ENCODE results near the gene NKX6-2.
"Not testable (repeated sequence)": the region's sequence is repeated elsewhere in the genome, so short reads cannot be mapped to it uniquely, and the experiment has no call there.

Gene NKX6-2

GRCh38 chr10:132785723-132786475, at the start of gene NKX6-2:
TSS of gene NKX6-2 (minus strand) at chr10:132786147. CDS start at chr10:132785948, 199 bp downstream.
- no peak for DNase-seq (ENCODE audit: low read depth)

GRCh38 chr10:132834891-132835847, 49.2 kb upstream of the NKX6-2 start:
- no peak for DNase-seq (ENCODE audit: low read depth)

DNA sequence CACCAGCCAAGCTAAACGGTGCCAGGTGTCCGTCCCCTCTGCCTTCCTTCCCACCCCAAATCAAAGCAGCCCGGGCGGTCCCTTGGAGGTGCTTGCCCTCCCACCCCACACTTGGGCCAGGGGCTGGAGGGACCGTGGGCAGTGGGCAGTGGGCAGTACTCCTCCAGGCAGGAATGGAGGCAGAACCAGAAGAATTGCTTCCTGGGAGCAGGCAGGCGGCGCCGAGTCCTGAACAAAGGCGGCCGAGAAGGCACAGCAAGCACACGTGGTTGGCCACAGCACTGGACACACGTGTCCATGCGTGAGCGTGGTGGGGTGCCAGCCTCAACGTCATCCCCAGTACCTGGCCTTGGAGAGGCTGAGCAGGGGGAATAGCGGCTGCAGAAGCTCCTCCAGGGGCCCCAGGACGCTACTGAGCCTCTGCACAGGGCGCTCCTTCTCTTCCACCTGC, 48.4 kb upstream of the NKX6-2 start:
- no peak for DNase-seq (ENCODE audit: low read depth)

GRCh38 chr10:132833421-132834111, 47.6 kb upstream of the NKX6-2 start:
- no peak for DNase-seq (ENCODE audit: low read depth)

DNA sequence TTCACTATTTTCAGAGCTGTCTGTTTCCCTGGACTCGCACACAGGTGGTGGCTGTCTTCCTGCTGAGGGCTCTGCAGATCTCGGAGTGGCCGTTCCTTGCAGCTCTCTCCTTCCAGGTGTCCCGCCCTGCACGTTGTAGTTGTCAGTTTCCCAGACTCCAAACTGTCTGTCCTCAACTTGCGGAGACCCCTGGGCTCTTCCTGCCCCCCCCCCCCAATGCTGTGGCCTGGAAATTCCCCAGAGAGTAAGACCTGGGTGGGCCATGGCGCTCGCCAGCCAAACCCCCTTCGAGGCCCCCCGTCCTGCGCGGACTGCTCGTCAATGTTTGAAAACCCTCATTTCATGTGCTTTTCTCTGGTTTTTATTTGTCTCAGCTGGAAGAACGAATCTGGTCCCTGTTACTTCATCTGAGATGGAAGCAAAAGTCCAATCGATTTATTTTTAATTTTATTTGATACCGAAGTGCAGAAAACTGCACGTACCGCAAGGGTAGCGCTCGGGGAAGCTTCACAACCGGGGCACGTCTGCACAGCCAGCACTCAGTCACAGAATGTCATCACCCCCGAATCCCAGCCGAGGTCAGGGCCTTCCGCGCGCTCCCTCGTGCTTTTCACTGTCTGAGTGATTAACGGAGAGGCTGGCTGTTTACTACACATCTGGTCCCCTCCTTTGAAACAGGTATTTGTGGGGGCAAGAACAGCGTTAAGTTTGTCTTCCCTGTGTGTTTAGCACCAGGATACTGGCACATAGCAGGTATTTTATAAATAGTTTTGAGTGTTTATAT, 46.4 kb upstream of the NKX6-2 start:
- no peak for DNase-seq (ENCODE audit: low read depth)

DNA sequence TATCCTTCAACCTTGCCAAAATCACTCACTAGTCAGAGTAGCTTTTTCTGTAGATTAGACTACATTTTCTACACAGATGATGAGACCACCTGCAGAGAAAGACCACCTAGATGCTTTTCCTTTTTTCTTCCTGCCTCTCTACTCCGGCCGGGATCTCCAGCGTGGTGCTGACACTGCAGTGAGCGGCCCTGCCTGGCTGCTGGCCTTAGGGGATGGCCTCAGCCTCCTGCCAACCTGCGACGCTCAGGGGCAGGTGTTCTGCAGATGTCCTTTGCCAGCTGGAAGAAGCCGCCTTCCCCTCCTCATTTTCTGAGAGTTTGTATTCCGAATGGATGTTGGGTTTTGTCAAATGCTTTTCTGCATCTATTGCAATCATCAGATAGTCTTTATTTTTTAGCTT, 43.5 kb upstream of the NKX6-2 start:
- no peak for DNase-seq (ENCODE audit: low read depth)

DNA sequence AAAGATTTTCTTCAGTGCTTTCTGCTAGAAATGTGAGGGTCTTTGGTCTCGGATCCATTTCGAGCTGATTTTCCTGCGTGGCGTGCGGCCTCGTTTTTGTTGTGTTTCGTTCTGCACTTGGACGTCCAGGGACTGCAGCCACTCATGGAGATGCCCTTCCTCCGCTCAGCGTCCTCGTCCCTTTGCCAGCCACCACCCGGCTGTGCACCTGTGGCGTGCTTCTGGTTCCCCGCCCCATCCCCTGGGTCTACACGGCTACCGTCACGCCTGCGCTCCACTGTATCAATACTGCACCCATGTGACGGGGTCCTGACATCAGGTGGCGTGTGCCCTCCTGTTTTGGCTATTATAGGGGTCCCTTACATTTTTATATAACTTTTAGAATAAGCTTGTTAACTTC, 42.7 kb upstream of the NKX6-2 start:
- DNase-seq (ENCODE audit: low read depth): no peak

DNA sequence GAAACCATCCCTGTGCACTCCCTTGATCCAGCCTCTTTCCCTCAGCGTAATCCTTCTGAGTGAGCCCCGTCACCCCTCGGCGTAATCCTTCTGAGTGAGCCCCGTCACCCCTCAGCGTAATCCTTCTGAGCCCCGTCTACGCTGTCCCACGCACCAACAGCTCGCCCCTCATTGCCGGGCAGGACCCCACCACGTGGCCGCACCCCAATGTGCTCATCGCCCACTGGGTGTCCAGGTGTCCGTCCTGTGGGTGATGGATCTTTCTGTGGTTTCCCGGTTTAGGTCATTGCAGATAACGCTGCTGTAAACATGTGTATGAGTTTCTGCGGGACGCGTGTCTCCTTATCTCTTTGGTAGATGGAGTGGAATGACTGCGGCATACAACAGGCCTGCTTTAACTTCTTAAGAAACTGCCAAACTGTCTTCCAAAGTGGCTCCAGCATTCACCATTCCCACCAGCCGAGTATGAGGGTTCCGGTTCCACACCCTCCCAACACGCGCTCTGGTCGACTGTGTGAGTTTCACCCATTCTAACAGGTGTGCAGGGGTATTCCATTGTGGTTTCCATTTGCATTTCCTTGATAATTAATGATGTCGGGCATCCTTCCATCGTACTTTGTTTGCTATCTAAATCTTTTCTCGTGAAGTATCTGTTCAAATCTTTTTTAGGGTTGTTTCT, 42.1 kb upstream of the NKX6-2 start:
- no peak for DNase-seq (ENCODE audit: low read depth)

- DNase-seq (ENCODE audit: low read depth): no peak
These were observed 41.5 kb upstream of the NKX6-2 start for GRCh38 chr10:132827423-132827789.

DNA sequence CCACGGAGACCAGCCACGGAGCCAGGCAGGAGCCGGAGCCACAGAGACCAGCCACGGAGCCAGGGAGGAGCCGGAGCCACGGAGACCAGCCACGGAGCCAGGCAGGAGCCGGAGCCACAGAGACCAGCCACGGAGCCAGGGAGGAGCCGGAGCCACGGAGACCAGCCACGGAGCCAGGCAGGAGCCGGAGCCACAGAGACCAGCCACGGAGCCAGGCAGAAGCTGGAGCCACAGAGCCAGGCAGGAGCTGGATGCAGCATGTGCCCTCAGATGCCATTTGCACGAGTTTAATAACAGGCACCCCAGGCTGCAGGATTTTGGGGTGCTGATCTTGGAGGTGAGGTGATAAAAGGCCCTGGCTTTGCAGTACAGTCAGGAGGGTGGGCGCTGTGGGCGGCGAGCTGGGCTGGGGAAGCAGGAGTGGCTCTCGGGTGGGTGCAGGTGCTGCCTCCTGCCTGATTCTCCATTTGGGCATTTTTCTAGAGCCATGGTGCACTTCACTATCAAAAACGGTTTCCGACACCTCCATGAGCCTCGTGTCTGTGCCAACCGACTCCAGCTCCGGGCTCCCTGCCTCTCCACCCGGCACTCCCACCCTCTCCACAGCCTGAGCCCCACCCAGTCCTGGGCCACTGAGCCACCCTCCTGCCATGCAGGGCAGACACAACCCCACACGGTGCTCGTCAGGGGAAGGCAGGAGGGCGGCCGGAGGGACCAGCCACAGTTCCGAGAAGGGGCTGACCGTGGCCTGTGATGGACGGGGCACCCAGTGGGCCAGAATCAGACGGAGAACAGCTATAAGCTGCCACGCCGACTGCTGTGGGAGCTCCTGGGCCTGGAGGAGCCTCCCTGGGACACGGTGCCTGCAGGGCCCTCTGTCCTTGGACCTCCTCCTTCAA, 40.8 kb upstream of the NKX6-2 start:
- no peak for DNase-seq (ENCODE audit: low read depth)

GRCh38 chr10:132825783-132826523, 40.0 kb upstream of the NKX6-2 start:
- not testable (repeated sequence) for DNase-seq (ENCODE audit: low read depth)

DNA sequence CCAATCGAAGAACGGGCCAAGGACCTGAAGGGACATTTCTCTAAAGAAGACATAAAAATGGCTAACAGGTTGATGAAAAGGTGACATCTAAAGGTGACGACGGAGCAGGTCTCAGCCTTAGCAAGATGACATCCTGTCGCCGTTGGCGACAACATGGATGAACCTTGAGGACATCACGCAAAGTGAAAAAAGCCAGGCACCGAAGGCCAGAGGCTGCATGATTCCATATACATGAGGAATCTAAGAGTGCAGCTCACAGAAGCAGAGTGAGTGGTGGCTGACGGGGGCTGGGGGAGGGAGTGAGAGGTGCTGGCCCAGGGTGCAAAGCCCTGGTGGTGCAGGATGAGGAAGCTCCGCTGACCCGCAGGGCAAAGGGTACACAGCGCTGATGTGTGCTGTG, 34.1 kb upstream of the NKX6-2 start:
- no peak for DNase-seq (ENCODE audit: low read depth)

- DNase-seq (ENCODE audit: low read depth): no peak
These were observed 31.8 kb upstream of the NKX6-2 start for GRCh38 chr10:132817701-132818211.

DNA sequence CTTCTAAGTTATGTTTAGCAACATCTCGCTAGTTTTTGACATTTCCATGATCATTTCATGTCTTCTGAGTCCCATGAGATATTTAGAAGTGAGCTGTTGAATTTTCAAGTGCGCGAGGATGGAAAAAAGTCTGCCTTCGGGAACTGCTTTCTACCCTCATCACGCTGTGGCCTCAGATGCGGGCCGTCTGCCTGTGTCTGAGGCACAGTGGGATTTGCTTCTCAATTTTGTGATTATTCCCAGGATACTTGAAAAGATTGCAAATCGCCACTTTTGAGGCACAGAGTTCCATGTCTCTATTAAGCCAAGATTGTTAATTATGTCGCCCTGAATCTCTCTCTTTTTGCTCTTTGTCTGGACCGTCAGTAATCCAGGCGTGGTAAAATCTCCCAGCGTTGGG, 30.8 kb upstream of the NKX6-2 start:
- DNase-seq (ENCODE audit: low read depth): no peak

DNA sequence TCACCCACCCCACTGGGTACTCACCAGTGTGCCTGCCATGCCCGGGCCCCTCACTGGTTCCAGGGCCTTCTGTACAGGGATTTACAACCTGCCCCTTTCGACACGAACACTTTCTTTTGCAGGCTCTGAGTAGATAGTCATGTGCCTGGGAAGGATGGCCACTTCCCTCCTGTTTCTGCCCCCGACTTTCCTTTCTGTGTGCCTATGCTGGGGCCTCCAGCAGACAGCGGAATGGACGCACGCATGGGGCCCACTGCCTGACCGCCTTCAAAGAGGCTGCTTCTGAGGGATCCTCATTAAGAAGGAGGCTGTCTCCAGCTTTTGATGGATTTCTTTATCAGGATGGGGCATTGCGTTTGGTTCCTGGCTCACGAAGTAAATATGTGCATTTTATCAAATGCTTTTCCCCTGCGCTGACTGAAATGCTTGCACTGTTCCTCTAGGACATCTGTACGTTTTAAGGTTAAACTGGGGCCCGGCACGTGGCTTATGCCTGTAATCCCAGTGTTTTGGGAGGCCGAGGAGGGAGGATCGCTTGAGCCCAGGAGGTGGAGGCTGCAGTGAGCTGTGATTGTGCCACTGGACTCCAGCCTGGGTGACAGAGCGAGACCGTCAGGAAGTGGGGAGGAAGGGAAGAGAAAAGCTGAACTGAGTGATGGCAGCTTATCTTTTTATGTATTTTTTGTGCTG, 29.4 kb upstream of the NKX6-2 start:
- DNase-seq (ENCODE audit: low read depth): no peak

GRCh38 chr10:132814469-132814856, 28.5 kb upstream of the NKX6-2 start:
- no peak for DNase-seq (ENCODE audit: low read depth)

GRCh38 chr10:132813560-132814468, 27.9 kb upstream of the NKX6-2 start:
- no peak for DNase-seq (ENCODE audit: low read depth)

Measured in stimulated activated CD8-positive, alpha-beta memory T cell treated with anti-CD3 and anti-CD28 coated beads, Interleukin-15, amount 100 ng/mL, for 24 hours (primary cell).